Measurements from ENCODE around the gene LRRC75A.
"Not testable (repeated sequence)": the region's sequence is repeated elsewhere in the genome, so short reads cannot be mapped to it uniquely, and the experiment has no call there.

LRRC75A gene

GRCh38 chr17:16447676-16448075 is 44.3 kb downstream of the LRRC75A start:
- DNase-seq = no peak

- no peak for DNase-seq
Observed at GRCh38 chr17:16446338-16446983, 45.5 kb downstream of the LRRC75A start.

GRCh38 chr17:16444258-16444886 is 47.6 kb downstream of the LRRC75A start:
- DNase-seq = no peak

- DNase-seq = no peak
Observed at GRCh38 chr17:16443511-16444257, 48.3 kb downstream of the LRRC75A start.

GRCh38 chr17:16442594-16443510 is 49.1 kb downstream of the LRRC75A start:
- no peak for DNase-seq

GRCh38 chr17:16442141-16442540 is 49.9 kb downstream of the LRRC75A start:
- no peak for DNase-seq

GRCh38 chr17:16440901-16441629 is 50.9 kb downstream of the LRRC75A start:
- DNase-seq = no peak

GRCh38 chr17:16440354-16440753 is 51.6 kb downstream of the LRRC75A start:
- DNase-seq = not testable (repeated sequence)

- no peak for DNase-seq
Observed at GRCh38 chr17:16439811-16440351, 52.1 kb downstream of the LRRC75A start.

GRCh38 chr17:16439303-16439791 is 52.6 kb downstream of the LRRC75A start:
- DNase-seq = no peak

GRCh38 chr17:16438557-16439302 is 53.3 kb downstream of the LRRC75A start:
- peak; percentile 99 for DNase-seq

GRCh38 chr17:16438173-16438556 is 53.8 kb downstream of the LRRC75A start:
- DNase-seq = no peak

GRCh38 chr17:16437083-16437482 is 54.9 kb downstream of the LRRC75A start:
- DNase-seq = no peak

- DNase-seq = no peak
Observed at GRCh38 chr17:16435925-16436886, 55.8 kb downstream of the LRRC75A start.

- no peak for DNase-seq
Observed at GRCh38 chr17:16434662-16435061, 57.3 kb downstream of the LRRC75A start.

- no peak for DNase-seq
Observed at GRCh38 chr17:16433514-16433913, 58.5 kb downstream of the LRRC75A start.

GRCh38 chr17:16432017-16432416 is 60.0 kb downstream of the LRRC75A start:
- DNase-seq = no peak

GRCh38 chr17:16430650-16431049 is 61.3 kb downstream of the LRRC75A start:
- no peak for DNase-seq

- no peak for DNase-seq
Observed at GRCh38 chr17:16429083-16429482, 62.9 kb downstream of the LRRC75A start.

All from kidney glomerular epithelial cell (primary cell).